Endothelial cell of umbilical vein (primary cell): Measurements from ENCODE around the gene CDC25A.

Experiments
- EZH2 ChIP-seq: IDR thresholded peaks from 2 replicates; pipeline ENCODE4 v1.6.1; 2012; ENCODE audit warnings: borderline replicate concordance, low read depth, mild to moderate bottlenecking, moderate library complexity, low read length, inconsistent platforms; ENCODE audit not compliant: severe bottlenecking
- GATA2 ChIP-seq: IDR thresholded peaks from 2 replicates; pipeline ENCODE4 v1.7.0; 2011; ENCODE audit warnings: low read depth, mild to moderate bottlenecking, moderate library complexity, mixed read lengths, low read length; ENCODE audit not compliant: insufficient read length, insufficient read depth
- JUN ChIP-seq: IDR thresholded peaks from 2 replicates; pipeline ENCODE4 v1.6.1; 2011; ENCODE audit warnings: borderline replicate concordance, low read depth; ENCODE audit not compliant: insufficient read length, insufficient read depth
- MAX ChIP-seq: IDR thresholded peaks from 2 replicates; pipeline ENCODE4 v1.6.1; 2011; ENCODE audit not compliant: insufficient read depth, insufficient read length
- MYC ChIP-seq: IDR thresholded peaks from one replicate; pipeline ENCODE4 v1.6.1; 2011; ENCODE audit warnings: mild to moderate bottlenecking, low read depth, low read length
- POLR2A ChIP-seq: IDR thresholded peaks from 2 replicates; pipeline ENCODE4 v1.6.1; 2012; ENCODE audit warnings: low read depth, mild to moderate bottlenecking, control low read depth, low read length
- POLR2AphosphoS5 ChIP-seq: IDR thresholded peaks from 2 replicates; pipeline ENCODE4 v1.6.1; 2012; ENCODE audit warnings: low read depth, mild to moderate bottlenecking, control low read depth, low read length, moderate library complexity; ENCODE audit not compliant: insufficient read depth
- TF ChIP-seq, protein P1 (sequence below), 2 donors: IDR thresholded peaks; 1 replicate in 1 of 2; 2 replicates in 1 of 2; pipeline ENCODE4 v1.5.1; 2011; ENCODE audit warnings: low read length in 2 of 2, mild to moderate bottlenecking in 2 of 2, moderate library complexity in 2 of 2, control low read depth in 1 of 2, inconsistent platforms in 1 of 2, low read depth in 1 of 2; ENCODE audit not compliant: insufficient read depth in 1 of 2; ENCODE audit errors: extremely low read depth in 1 of 2

GRCh38 chr3:48190911-48191310 is 2.7 kb upstream of the CDC25A start:
- TF ChIP-seq, protein P1, sequence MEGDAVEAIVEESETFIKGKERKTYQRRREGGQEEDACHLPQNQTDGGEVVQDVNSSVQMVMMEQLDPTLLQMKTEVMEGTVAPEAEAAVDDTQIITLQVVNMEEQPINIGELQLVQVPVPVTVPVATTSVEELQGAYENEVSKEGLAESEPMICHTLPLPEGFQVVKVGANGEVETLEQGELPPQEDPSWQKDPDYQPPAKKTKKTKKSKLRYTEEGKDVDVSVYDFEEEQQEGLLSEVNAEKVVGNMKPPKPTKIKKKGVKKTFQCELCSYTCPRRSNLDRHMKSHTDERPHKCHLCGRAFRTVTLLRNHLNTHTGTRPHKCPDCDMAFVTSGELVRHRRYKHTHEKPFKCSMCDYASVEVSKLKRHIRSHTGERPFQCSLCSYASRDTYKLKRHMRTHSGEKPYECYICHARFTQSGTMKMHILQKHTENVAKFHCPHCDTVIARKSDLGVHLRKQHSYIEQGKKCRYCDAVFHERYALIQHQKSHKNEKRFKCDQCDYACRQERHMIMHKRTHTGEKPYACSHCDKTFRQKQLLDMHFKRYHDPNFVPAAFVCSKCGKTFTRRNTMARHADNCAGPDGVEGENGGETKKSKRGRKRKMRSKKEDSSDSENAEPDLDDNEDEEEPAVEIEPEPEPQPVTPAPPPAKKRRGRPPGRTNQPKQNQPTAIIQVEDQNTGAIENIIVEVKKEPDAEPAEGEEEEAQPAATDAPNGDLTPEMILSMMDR (IDR thresholded peaks at IDR 0.05; ENCODE audit: extremely low read depth in 1 of 2, insufficient read depth in 1 of 2, low read depth in 1 of 2, low read length in 2 of 2), result no peak
- TF ChIP-seq POLR2A, result no peak
- no peak for TF ChIP-seq POLR2AphosphoS5
- TF ChIP-seq EZH2, result no peak
- no peak for TF ChIP-seq MAX
- no peak for TF ChIP-seq GATA2
- TF ChIP-seq JUN, result no peak
- no peak for TF ChIP-seq MYC
